ENCODE measurements around the gene KANK2. TPM values are rescaled to one million over a fixed set of nuclear protein-coding genes. Genes with fewer than 3 reads are reported as not detected.
"Not testable (repeated sequence)": the region's sequence is repeated elsewhere in the genome, so short reads cannot be mapped to it uniquely, and the experiment has no call there.

Gene KANK2
- total and polyA plus RNA-seq, 2 experiments from 2014 or later = 76.3 to 215 TPM

GRCh38 chr19:11127905-11128304 is 69.4 kb downstream of the KANK2 start:
- no peak for DNase-seq
- in situ Hi-C loops (cut with MboI) = no loop called here
- Histone ChIP-seq H3K4me2 (ENCODE audit: unreplicated experiment) (no peak overlapping the region), H3K4me1 (ENCODE audit: insufficient read depth) (no peaks in the 10 kb centered on the region), H3K9me3 (ENCODE audit: low read depth) (no peaks in the 10 kb centered on the region), H3F3A (ENCODE audit: insufficient read depth) (no peaks in the 10 kb centered on the region), H3K27ac (no peak overlapping the region), H3K9ac (no peak overlapping the region), H4K20me1 (ENCODE audit: insufficient read depth) (no peaks in the 10 kb centered on the region), H3K79me2 (ENCODE audit: insufficient read depth) (no peaks in the 10 kb centered on the region), H3K36me3 (ENCODE audit: low read depth) (peaks cover 17% of the 10 kb centered on the region; the same call in 1 of the 2 replicates), H3K27me3 (replicated peaks; ENCODE audit: insufficient read depth) (no peaks in the 10 kb centered on the region), H3K9me2 (ENCODE audit: insufficient read depth) (no peaks in the 10 kb centered on the region), H3K4me3 (no peak overlapping the region), H2AFZ (no peak overlapping the region)
- TF ChIP-seq EZH2phosphoT487 (IDR thresholded peaks at IDR 0.05; ENCODE audit: insufficient read depth, low read depth) (no peak), EZH2 (IDR thresholded peaks at IDR 0.05; ENCODE audit: insufficient read depth, poor library complexity, severe bottlenecking) (no peak)
- 85 to 90% methylated on average over 15 of the region's 15 CpGs for WGBS, 2 experiments (ENCODE audit: low coverage in 1 of 2, low lambda C conversion rate in 2 of 2, missing lambda C conversion rate in 2 of 2)

- no peak for TF ChIP-seq EZH2phosphoT487 (IDR thresholded peaks at IDR 0.05; ENCODE audit: insufficient read depth, low read depth)
- TF ChIP-seq EZH2 (IDR thresholded peaks at IDR 0.05; ENCODE audit: insufficient read depth, poor library complexity, severe bottlenecking) = no peak
- peak; percentile 84 for DNase-seq
Observed at GRCh38 chr19:11125994-11126685, 71.2 kb downstream of the KANK2 start.

GRCh38 chr19:11124157-11124556 is 73.2 kb downstream of the KANK2 start:
- H3K36me3 ChIP-seq (ENCODE audit: low read depth) = peaks cover 11% of the 10 kb centered on the region; the same call in 1 of the 2 replicates
- in situ Hi-C loops (cut with MboI) = not testable (repeated sequence)

More at GRCh38 chr19:11125994-11126685, 71.2 kb downstream of the KANK2 start:
- no peak overlapping the region for H3K9ac ChIP-seq
- no peak overlapping the region for H2AFZ ChIP-seq
- no peaks in the 10 kb centered on the region for H3K79me2 ChIP-seq (ENCODE audit: insufficient read depth)
- no peaks in the 10 kb centered on the region for H3K9me2 ChIP-seq (ENCODE audit: insufficient read depth)
- peaks cover 17% of the 10 kb centered on the region; the same call in 1 of the 2 replicates for H3K36me3 ChIP-seq (ENCODE audit: low read depth)
- H3K27me3 ChIP-seq (replicated peaks; ENCODE audit: insufficient read depth) = no peaks in the 10 kb centered on the region
- no peaks in the 10 kb centered on the region for H4K20me1 ChIP-seq (ENCODE audit: insufficient read depth)
- H3K4me3 ChIP-seq = no peak overlapping the region
- in situ Hi-C loops (cut with MboI) = no loop called here
- H3K9me3 ChIP-seq (ENCODE audit: low read depth) = no peaks in the 10 kb centered on the region
- no peak overlapping the region for H3K4me2 ChIP-seq (ENCODE audit: unreplicated experiment)
- no peaks in the 10 kb centered on the region for H3K4me1 ChIP-seq (ENCODE audit: insufficient read depth)
- WGBS, 2 experiments (ENCODE audit: low coverage in 1 of 2, low lambda C conversion rate in 2 of 2, missing lambda C conversion rate in 2 of 2) = 60 to 61% methylated on average over 11 of the region's 11 CpGs
- H3K27ac ChIP-seq = no peak overlapping the region
- 0 out of 2 replicates have a peak, but pooled peaks cover under 1% of the 10 kb centered on the region for H3F3A ChIP-seq (ENCODE audit: insufficient read depth)

GRCh38 chr19:11123114-11123513 is 74.2 kb downstream of the KANK2 start:
- no peak overlapping the region for H2AFZ ChIP-seq
- H3K27ac ChIP-seq = no peak overlapping the region
- H4K20me1 ChIP-seq (ENCODE audit: insufficient read depth) = no peaks in the 10 kb centered on the region
- no peaks in the 10 kb centered on the region for H3K9me2 ChIP-seq (ENCODE audit: insufficient read depth)
- no peaks in the 10 kb centered on the region for H3K9me3 ChIP-seq (ENCODE audit: low read depth)
- H3K36me3 ChIP-seq (ENCODE audit: low read depth) = peaks cover 15% of the 10 kb centered on the region; the same call in 1 of the 2 replicates
- no peaks in the 10 kb centered on the region for H3K4me1 ChIP-seq (ENCODE audit: insufficient read depth)
- H3F3A ChIP-seq (ENCODE audit: insufficient read depth) = 0 out of 2 replicates have a peak, but pooled peaks cover 4% of the 10 kb centered on the region
- H3K79me2 ChIP-seq (ENCODE audit: insufficient read depth) = no peaks in the 10 kb centered on the region
- no peaks in the 10 kb centered on the region for H3K27me3 ChIP-seq (replicated peaks; ENCODE audit: insufficient read depth)
- no peak for DNase-seq
- WGBS, 2 experiments (ENCODE audit: low coverage in 1 of 2, low lambda C conversion rate in 2 of 2, missing lambda C conversion rate in 2 of 2) = 82 to 87% methylated on average over 13 of the region's 13 CpGs
- no peak overlapping the region for H3K4me3 ChIP-seq
- no peak overlapping the region for H3K4me2 ChIP-seq (ENCODE audit: unreplicated experiment)
- no peak overlapping the region for H3K9ac ChIP-seq
- TF ChIP-seq EZH2 (IDR thresholded peaks at IDR 0.05; ENCODE audit: insufficient read depth, poor library complexity, severe bottlenecking) (no peak), EZH2phosphoT487 (IDR thresholded peaks at IDR 0.05; ENCODE audit: insufficient read depth, low read depth) (no peak)
- in situ Hi-C loops (cut with MboI) = no loop called here

More at GRCh38 chr19:11124157-11124556, 73.2 kb downstream of the KANK2 start:
- not testable (repeated sequence) for H3K9ac ChIP-seq; H2AFZ ChIP-seq; DNase-seq; H3K27me3 ChIP-seq (replicated peaks; ENCODE audit: insufficient read depth); H3K27ac ChIP-seq; H3F3A ChIP-seq (ENCODE audit: insufficient read depth); H3K4me1 ChIP-seq (ENCODE audit: insufficient read depth); H3K9me3 ChIP-seq (ENCODE audit: low read depth); H3K4me2 ChIP-seq (ENCODE audit: unreplicated experiment); H3K4me3 ChIP-seq; H3K79me2 ChIP-seq (ENCODE audit: insufficient read depth); H3K9me2 ChIP-seq (ENCODE audit: insufficient read depth); H4K20me1 ChIP-seq (ENCODE audit: insufficient read depth)
- 86% methylated on average over 4 of the region's 4 CpGs for WGBS, 2 experiments (ENCODE audit: low coverage in 1 of 2, low lambda C conversion rate in 2 of 2, missing lambda C conversion rate in 2 of 2)

GRCh38 chr19:11121963-11122362 is 75.4 kb downstream of the KANK2 start:
- H3K9me2 ChIP-seq (ENCODE audit: insufficient read depth); H3K9me3 ChIP-seq (ENCODE audit: low read depth); in situ Hi-C loops (cut with MboI); H4K20me1 ChIP-seq (ENCODE audit: insufficient read depth); H3K27me3 ChIP-seq (replicated peaks; ENCODE audit: insufficient read depth); H3K4me3 ChIP-seq; H2AFZ ChIP-seq; H3F3A ChIP-seq (ENCODE audit: insufficient read depth); H3K4me2 ChIP-seq (ENCODE audit: unreplicated experiment); H3K4me1 ChIP-seq (ENCODE audit: insufficient read depth); DNase-seq; H3K27ac ChIP-seq; H3K79me2 ChIP-seq (ENCODE audit: insufficient read depth); H3K9ac ChIP-seq: not testable (repeated sequence)
- WGBS, 2 experiments (ENCODE audit: low coverage in 1 of 2, low lambda C conversion rate in 2 of 2, missing lambda C conversion rate in 2 of 2) = 91 to 96% methylated on average over 11 to 17 of the region's 17 CpGs
- peaks cover 19% of the 10 kb centered on the region; the same call in 1 of the 2 replicates for H3K36me3 ChIP-seq (ENCODE audit: low read depth)
